NCI-H2196 (cell line): Measurements from ENCODE around the gene NELL2.

Experiments
- DNase-seq: peaks from one replicate; lab custom pipeline; 2025; ENCODE audit not compliant: unreplicated experiment; lab: John Stamatoyannopoulos, UW

Gene NELL2

GRCh38 chr12:44490181-44490580, 385.9 kb downstream of the NELL2 start:
- DNase-seq: no peak

GRCh38 chr12:44488180-44488579, 387.9 kb downstream of the NELL2 start:
- DNase-seq: no peak

- no peak for DNase-seq
Observed at GRCh38 chr12:44484862-44485261, 391.3 kb downstream of the NELL2 start.

- no peak for DNase-seq
Observed at GRCh38 chr12:44477331-44477980, 398.7 kb downstream of the NELL2 start.

GRCh38 chr12:44476683-44477082, 399.4 kb downstream of the NELL2 start:
- DNase-seq: no peak

GRCh38 chr12:44465139-44465538, 411.0 kb downstream of the NELL2 start:
- DNase-seq: no peak

GRCh38 chr12:44464180-44464579, 411.9 kb downstream of the NELL2 start:
- no peak for DNase-seq

- no peak for DNase-seq
Observed at GRCh38 chr12:44462729-44463128, 413.4 kb downstream of the NELL2 start.

GRCh38 chr12:44460261-44460660, 415.9 kb downstream of the NELL2 start:
- no peak for DNase-seq

- DNase-seq: no peak
Observed at GRCh38 chr12:44459569-44459968, 416.5 kb downstream of the NELL2 start.
